HT-29 (cell line): ENCODE data around the gene FNDC8. TPM values are rescaled to one million over a fixed set of nuclear protein-coding genes. Genes with fewer than 3 reads are reported as not detected.
"Not testable (repeated sequence)": the region's sequence is repeated elsewhere in the genome, so short reads cannot be mapped to it uniquely, and the experiment has no call there.

ENCODE experiments used
- DNase-seq: peaks from one replicate; pipeline ENCODE4 v3.0.0-alpha.2; 2015; ENCODE audit warnings: low spot score
- total RNA-seq: library from RNA; depleted of rRNA; stranded (reverse); fragments of >200 nt; shearing (Covaris generic); gene quantifications from 2 replicates; pipeline ENCODE4 v1.2.3, GENCODE V29; 2014

FNDC8 gene
- total RNA-seq, 1 experiment from 2014 or later: not detected

GRCh38 chr17:35094902-35095301 is 26.5 kb upstream of the FNDC8 start:
- no peak for DNase-seq

GRCh38 chr17:35095741-35096140 is 25.7 kb upstream of the FNDC8 start:
- no peak for DNase-seq

- no peak for DNase-seq
Observed at GRCh38 chr17:35097776-35098175, 23.6 kb upstream of the FNDC8 start.

GRCh38 chr17:35099908-35100307 is 21.5 kb upstream of the FNDC8 start:
- no peak for DNase-seq

- no peak for DNase-seq
Observed at GRCh38 chr17:35101036-35101435, 20.4 kb upstream of the FNDC8 start.

GRCh38 chr17:35101725-35102124 is 19.7 kb upstream of the FNDC8 start:
- no peak for DNase-seq

- DNase-seq: no peak
Observed at GRCh38 chr17:35103271-35103670, 18.1 kb upstream of the FNDC8 start.

- DNase-seq: no peak
Observed at GRCh38 chr17:35104844-35105450, 16.5 kb upstream of the FNDC8 start.

- DNase-seq: not testable (repeated sequence)
Observed at GRCh38 chr17:35110791-35111190, 10.6 kb upstream of the FNDC8 start.

- DNase-seq: no peak
Observed at GRCh38 chr17:35116845-35117244, 4.6 kb upstream of the FNDC8 start.

- DNase-seq: peak; percentile 54
Observed at GRCh38 chr17:35117984-35118383, 3.4 kb upstream of the FNDC8 start.

- peak; percentile 95 for DNase-seq
Observed at GRCh38 chr17:35119370-35120165, 1.8 kb upstream of the FNDC8 start, which contains the start of gene RAD51D. TSS of gene RAD51D (minus strand) at chr17:35119860. CDS start at chr17:35119613, 247 bp downstream.

- no peak for DNase-seq
Observed at GRCh38 chr17:35127751-35128514, 6.5 kb downstream of the FNDC8 start.

GRCh38 chr17:35129154-35129972 is 7.9 kb downstream of the FNDC8 start:
- DNase-seq: no peak

- no peak for DNase-seq
Observed at GRCh38 chr17:35129973-35130351, 8.5 kb downstream of the FNDC8 start.

- no peak for DNase-seq
Observed at GRCh38 chr17:35130392-35130791, 9.0 kb downstream of the FNDC8 start.

- no peak for DNase-seq
Observed at GRCh38 chr17:35132099-35132498, 10.7 kb downstream of the FNDC8 start.

GRCh38 chr17:35132816-35133550 is 11.6 kb downstream of the FNDC8 start:
- no peak for DNase-seq

- DNase-seq: no peak
Observed at GRCh38 chr17:35135322-35135721, 13.9 kb downstream of the FNDC8 start.

GRCh38 chr17:35138218-35138617 is 16.8 kb downstream of the FNDC8 start:
- no peak for DNase-seq
